Transverse colon (tissue), 4 donors: ENCODE measurements around the gene HMGN1. TPM values are rescaled to one million over a fixed set of nuclear protein-coding genes. Genes with fewer than 3 reads are reported as not detected.
"Not testable (repeated sequence)": the region's sequence is repeated elsewhere in the genome, so short reads cannot be mapped to it uniquely, and the experiment has no call there.

Experiments used
- DNase-seq: peaks from one replicate; pipeline ENCODE4 v3.0.0-alpha.2; 2019
- H3K27ac ChIP-seq, 4 donors: fragments of 200-600 bp; sonication (generic); 2 replicates each; pipeline ENCODE4 v1.5.1; 2016 to 2018; ENCODE audit warnings: inconsistent platforms in 4 of 4
- H3K27me3 ChIP-seq: fragments of 200-600 bp; sonication (generic); 2 replicates; pipeline ENCODE4 v1.5.1; 2017; ENCODE audit warnings: inconsistent platforms
- H3K36me3 ChIP-seq, 4 donors: fragments of 200-600 bp; sonication (generic); 2 replicates each; pipeline ENCODE4 v1.5.1; 2017 to 2019; ENCODE audit warnings: inconsistent platforms in 4 of 4
- H3K4me1 ChIP-seq, 4 donors: fragments of 200-600 bp; sonication (generic); 2 replicates each; pipeline ENCODE4 v1.5.1; 2017 to 2020; ENCODE audit warnings: inconsistent platforms in 4 of 4
- H3K4me3 ChIP-seq, 4 donors: fragments of 200-600 bp; sonication (generic); 1 replicate in 1 of 4; 2 replicates in 3 of 4; pipeline versions ENCODE4 v1.5.1 to v1.6.1; 2017 to 2019; ENCODE audit warnings: inconsistent platforms in 4 of 4
- H3K9me3 ChIP-seq, 2 donors: fragments of 200-600 bp; sonication (generic); 2 replicates each; pipeline ENCODE4 v1.5.1; 2017 to 2019; ENCODE audit warnings: inconsistent platforms in 2 of 2
- CTCF ChIP-seq, 5 experiments: fragments of 200-600 bp in 3 of 5; fragments of 450-650 bp in 2 of 5; sonication (generic) in 3 of 5; IDR thresholded peaks; 1 replicate in 2 of 5; 2 replicates in 3 of 5; pipeline ENCODE4 v1.5.1; 2016 to 2017; ENCODE audit warnings: antibody characterized with exemption in 5 of 5, inconsistent platforms in 3 of 5, mild to moderate bottlenecking in 2 of 5, moderate library complexity in 1 of 5
- EP300 ChIP-seq: sonication (generic); formaldehyde crosslinking; IDR thresholded peaks from one replicate; pipeline ENCODE4 v1.6.1; 2017; ENCODE audit warnings: antibody characterized with exemption, low read depth
- POLR2A ChIP-seq: fragments of 450-650 bp; IDR thresholded peaks from one replicate; pipeline ENCODE4 v1.6.1; 2016; ENCODE audit warnings: antibody characterized with exemption, mild to moderate bottlenecking, moderate library complexity
- POLR2AphosphoS5 ChIP-seq, 3 donors: sonication (generic); formaldehyde crosslinking; IDR thresholded peaks; one replicate each; pipeline ENCODE4 v1.6.1; 2016; ENCODE audit warnings: antibody characterized with exemption in 3 of 3
- WGBS, 2 donors: methylation state at CpG; one replicate each; pipeline ENCODE4 v1.1.5; 2018; ENCODE audit warnings: low coverage in 1 of 2; 5-methylcytosine and 5-hydroxymethylcytosine counted together
- in situ Hi-C, 4 donors: fragments of 200-750 bp; cut with MboI; loops; one replicate each; pipeline versions ENCODE4 v1.15.0 to v1.15.1; 2017; ENCODE audit warnings: low sequenced_read_pairs in 3 of 4, low pct_ligation_motif_present in 1 of 4, low pct_unique_long_range_greater_than_20kb in 1 of 4
- intact Hi-C: fragments of 100-400 bp; cut with DNase I; formaldehyde crosslinking; loops from one replicate; pipeline ENCODE4 v1.15.1; 2023; ENCODE audit warnings: low total_unique reads
- total RNA-seq, 4 donors: library from RNA; depleted of rRNA; stranded (reverse); fragments of >200 nt; gene quantifications; one replicate each; pipeline ENCODE4 v1.1.0, GENCODE V29; 2016

The HMGN1 gene
- total RNA-seq, 4 donors from 2014 or later, result 51.1 to 277 (median 99.7) TPM

GRCh38 chr21:39379986-39380891, 31.4 kb upstream of the HMGN1 start:
- Histone ChIP-seq H3K36me3 (no peaks in the 10 kb centered on the region), H3K9me3 (no peaks in the 10 kb centered on the region), H3K27ac (peak overlapping the region; percentile 88 to 96 (median 92)), H3K4me3 (peak overlapping the region; percentile 64 to 95 (median 72)), H3K27me3 (no peaks in the 10 kb centered on the region), H3K4me1 (peaks cover 0 to 23% (median 9%) of the 10 kb centered on the region in 4 donors)
- peak; percentile 84 to 93 (median 87) for TF ChIP-seq POLR2AphosphoS5 (IDR thresholded peaks at IDR 0.05)
- TF ChIP-seq EP300, result no peak
- no peak for TF ChIP-seq CTCF (IDR thresholded peaks at IDR 0.05)
- peak; percentile 80 for TF ChIP-seq POLR2A
- peak; percentile 94 for DNase-seq
- 1 to 3% methylated on average over 9 to 59 of the region's 65 CpGs for WGBS, 2 donors
- intact Hi-C loops (no loop called here), in situ Hi-C loops (loop anchor here in 2 of 4 donors (10.0 to 25.0 kb wide), 2 partner anchors 65 to 193 kb away; partner anchors contain the start of genes BRWD1 (in 1 of the 2) and PSMG1 (in 1 of the 2))

GRCh38 chr21:39377444-39378050, 28.7 kb upstream of the HMGN1 start:
- Histone ChIP-seq H3K27me3 (no peaks in the 10 kb centered on the region), H3K27ac (no peak overlapping the region), H3K4me3 (no peak overlapping the region), H3K36me3 (no peaks in the 10 kb centered on the region), H3K4me1 (peaks cover 0 to 23% (median 8%) of the 10 kb centered on the region in 4 donors), H3K9me3 (no peaks in the 10 kb centered on the region)
- DNase-seq, result no peak
- 76 to 83% methylated on average over 2 to 7 of the region's 7 CpGs for WGBS, 2 donors
- in situ Hi-C loops, result loop anchor here in 1 of 4 donors (25.0 kb wide), 1 partner anchor 190 kb away; the partner anchor contains the start of gene PSMG1
- no peak for TF ChIP-seq EP300
- TF ChIP-seq POLR2A, result no peak
- intact Hi-C loops, result no loop called here

- H3K4me3 ChIP-seq, result no peak overlapping the region
- H3K27me3 ChIP-seq, result no peaks in the 10 kb centered on the region
- no peaks in the 10 kb centered on the region for H3K9me3 ChIP-seq
- no peak for DNase-seq
- peaks cover 0 to 8% (median 0%) of the 10 kb centered on the region in 4 donors for H3K4me1 ChIP-seq
- intact Hi-C loops, result no loop called here
- no peaks in the 10 kb centered on the region for H3K36me3 ChIP-seq
- in situ Hi-C loops, result loop anchor here in 1 of 4 donors (25.0 kb wide), 1 partner anchor 188 kb away; the partner anchor contains the start of gene PSMG1
- 82 to 100% methylated on average over 1 to 2 of the region's 2 CpGs for WGBS, 2 donors
- H3K27ac ChIP-seq, result no peak overlapping the region
- TF ChIP-seq POLR2AphosphoS5 (IDR thresholded peaks at IDR 0.05) (no peak), POLR2A (no peak)
Observed at GRCh38 chr21:39375446-39375845, 26.6 kb upstream of the HMGN1 start.

GRCh38 chr21:39374046-39374445, 25.2 kb upstream of the HMGN1 start:
- intact Hi-C loops, result no loop called here
- Histone ChIP-seq H3K4me3 (no peak overlapping the region), H3K9me3 (no peaks in the 10 kb centered on the region), H3K27me3 (no peaks in the 10 kb centered on the region), H3K36me3 (no peaks in the 10 kb centered on the region), H3K27ac (no peak overlapping the region), H3K4me1 (no peaks in the 10 kb centered on the region)
- DNase-seq, result no peak
- WGBS, 2 donors, result 75 to 85% methylated on average over 5 to 6 of the region's 6 CpGs
- no peak for TF ChIP-seq POLR2A
- TF ChIP-seq EP300, result no peak
- TF ChIP-seq POLR2AphosphoS5 (IDR thresholded peaks at IDR 0.05), result no peak
- no peak for TF ChIP-seq CTCF (IDR thresholded peaks at IDR 0.05)
- in situ Hi-C loops, result no loop called here

GRCh38 chr21:39373634-39374033, 24.7 kb upstream of the HMGN1 start:
- Histone ChIP-seq H3K36me3 (no peaks in the 10 kb centered on the region), H3K4me3 (no peak overlapping the region), H3K27ac (no peak overlapping the region), H3K9me3 (no peaks in the 10 kb centered on the region), H3K4me1 (no peaks in the 10 kb centered on the region), H3K27me3 (no peaks in the 10 kb centered on the region)
- intact Hi-C loops, result no loop called here
- in situ Hi-C loops, result no loop called here
- DNase-seq, result no peak
- WGBS, 2 donors, result 10% methylated on average over 5 of the region's 5 CpGs; no CpG with 5 or more reads in 1 of the 2 donors
- TF ChIP-seq CTCF (IDR thresholded peaks at IDR 0.05), result peak in 3 of 5 experiments; percentile 29 to 46 (median 42)
- TF ChIP-seq POLR2AphosphoS5 (IDR thresholded peaks at IDR 0.05), result no peak

- H3K27ac ChIP-seq, H3K27me3 ChIP-seq, DNase-seq, H3K36me3 ChIP-seq, H3K4me3 ChIP-seq, in situ Hi-C loops, H3K9me3 ChIP-seq, H3K4me1 ChIP-seq, intact Hi-C loops: not testable (repeated sequence)
- WGBS, 2 donors, result 80 to 84% methylated on average over 2 to 7 of the region's 7 CpGs
Observed at GRCh38 chr21:39369896-39370288, 21.0 kb upstream of the HMGN1 start.
